SK-N-SH (cell line): Measurements from ENCODE around the gene TRAPPC12. TPM values are rescaled to one million over a fixed set of nuclear protein-coding genes. Genes with fewer than 3 reads are reported as not detected.

ENCODE experiments used
- CTCF ChIA-PET: fragments of 300-600, 350-600 bp; formaldehyde crosslinking; extraction: SDS; loops from one replicate; lab custom pipeline; 2021; lab: Yijun Ruan, JAX
- POLR2A ChIA-PET: fragments of 350-600 bp; sonication (Branson Sonifier 250); formaldehyde crosslinking; extraction: SDS; loops from one replicate; lab custom pipeline; 2020; ENCODE audit warnings: antibody characterized with exemption, inconsistent platforms; lab: Yijun Ruan, JAX
- DNase-seq: peaks from one replicate; pipeline ENCODE4 v3.0.0; 2012
- H2AFZ ChIP-seq: fragments of 200-600 bp; sonication (generic); 2 replicates; pipeline ENCODE4 v1.8.1; 2016; ENCODE audit warnings: antibody characterized with exemption, mild to moderate bottlenecking, low read depth
- H3F3A ChIP-seq: fragments of 200-600 bp; sonication (generic); replicated peaks from 2 replicates; pipeline ENCODE3; 2016; ENCODE audit warnings: antibody characterized with exemption, mild to moderate bottlenecking; ENCODE audit not compliant: insufficient read depth
- H3K27ac ChIP-seq, 2 experiments: fragments of 200-500 bp in 1 of 2; fragments of 200-600 bp in 1 of 2; sonication (Bioruptor generic) in 1 of 2; sonication (generic), shearing (Covaris generic) in 1 of 2; 2 replicates each; pipeline versions ENCODE4 v1.5.1 to v1.6.1; 2014 to 2016; ENCODE audit warnings: low read depth in 2 of 2, inconsistent platforms in 1 of 2, low read length in 1 of 2, mild to moderate bottlenecking in 1 of 2, mixed read lengths in 1 of 2
- H3K27me3 ChIP-seq: fragments of 200-600 bp; sonication (generic), shearing (Covaris generic); 2 replicates; pipeline ENCODE4 v1.6.1; 2016; ENCODE audit warnings: mixed run types; ENCODE audit not compliant: insufficient read depth
- H3K36me3 ChIP-seq, 2 experiments: fragments of 200-500 bp in 1 of 2; fragments of 200-600 bp in 1 of 2; sonication (Bioruptor generic) in 1 of 2; sonication (generic) in 1 of 2; replicated peaks in 1 of 2; 2 replicates each; pipeline versions ENCODE3 to v1.5.1; 2014 to 2016; ENCODE audit warnings: low read length in 1 of 2, mild to moderate bottlenecking in 1 of 2; ENCODE audit not compliant: insufficient read depth in 2 of 2, control insufficient read depth in 1 of 2
- H3K4me1 ChIP-seq, 2 experiments: fragments of 200-500 bp in 1 of 2; fragments of 200-600 bp in 1 of 2; sonication (Bioruptor generic) in 1 of 2; sonication (generic), shearing (Covaris generic) in 1 of 2; 2 replicates each; pipeline versions ENCODE4 v1.5.1 to v1.6.1; 2014 to 2016; ENCODE audit warnings: low read depth in 1 of 2, low read length in 1 of 2, mixed run types in 1 of 2; ENCODE audit not compliant: insufficient read depth in 2 of 2, control insufficient read depth in 1 of 2
- H3K4me2 ChIP-seq: fragments of 200-600 bp; sonication (generic), shearing (Covaris generic); 2 replicates; pipeline ENCODE4 v1.6.1; 2017; ENCODE audit warnings: mixed run types
- H3K4me3 ChIP-seq, 2 experiments: fragments of 200-500 bp in 1 of 2; fragments of 200-600 bp in 1 of 2; sonication (Bioruptor generic) in 1 of 2; sonication (generic), shearing (Covaris generic) in 1 of 2; 2 replicates each; pipeline versions ENCODE4 v1.5.1 to v1.8.1; 2014 to 2016; ENCODE audit warnings: low read depth in 2 of 2, inconsistent platforms in 1 of 2, low read length in 1 of 2, mild to moderate bottlenecking in 1 of 2, mixed read lengths in 1 of 2, moderate library complexity in 1 of 2
- H3K79me2 ChIP-seq: fragments of 200-600 bp; sonication (generic); 2 replicates; pipeline ENCODE4 v1.8.1; 2017; ENCODE audit warnings: mild to moderate bottlenecking; ENCODE audit not compliant: insufficient read depth
- H3K9ac ChIP-seq: fragments of 200-600 bp; sonication (generic); 2 replicates; pipeline ENCODE4 v1.6.1; 2017; ENCODE audit warnings: mixed run types
- H3K9me2 ChIP-seq: fragments of 200-600 bp; sonication (generic); 2 replicates; pipeline ENCODE4 v1.6.1; 2017; ENCODE audit warnings: mixed run types
- H3K9me3 ChIP-seq: fragments of 200-600 bp; sonication (generic); 2 replicates; pipeline ENCODE4 v1.6.1; 2017; ENCODE audit warnings: mixed run types, mild to moderate bottlenecking, moderate library complexity
- H4K20me1 ChIP-seq: fragments of 200-600 bp; sonication (generic); 2 replicates; pipeline ENCODE4 v1.6.1; 2017; ENCODE audit warnings: mild to moderate bottlenecking, mixed run types; ENCODE audit not compliant: insufficient read depth
- CHD2 ChIP-seq: fragments of 150-350 bp; IDR thresholded peaks from 2 replicates; pipeline ENCODE4 v1.6.1; 2018; ENCODE audit warnings: low read length; ENCODE audit not compliant: partially characterized antibody
- CTCF ChIP-seq: fragments of 200-600 bp; sonication (generic); IDR thresholded peaks from 2 replicates; pipeline ENCODE4 v1.6.1; 2017; ENCODE audit warnings: antibody characterized with exemption, mild to moderate bottlenecking, moderate library complexity
- ELF1 ChIP-seq: IDR thresholded peaks from 2 replicates; pipeline ENCODE4 v1.4.0; 2012
- FOXJ3 ChIP-seq: sonication (generic); formaldehyde crosslinking; IDR thresholded peaks from 2 replicates; pipeline ENCODE4 v1.5.1; 2020; ENCODE audit warnings: mild to moderate bottlenecking, missing genetic modification reagents
- MXI1 ChIP-seq: IDR thresholded peaks from 2 replicates; pipeline ENCODE4 v1.6.1; 2012; ENCODE audit warnings: mild to moderate bottlenecking, low read depth, low read length, improper control_type of control experiment
- NFIC ChIP-seq: IDR thresholded peaks from 2 replicates; pipeline ENCODE4 v1.4.0; 2012; ENCODE audit warnings: borderline replicate concordance
- RCOR1 ChIP-seq: fragments of 150-350 bp; IDR thresholded peaks from 2 replicates; pipeline ENCODE4 v1.6.1; 2017; ENCODE audit warnings: antibody characterized with exemption, low read length
- RXRA ChIP-seq: IDR thresholded peaks from 2 replicates; pipeline ENCODE4 v1.4.0; 2012; ENCODE audit warnings: low read depth, mild to moderate bottlenecking, borderline replicate concordance
- SMC3 ChIP-seq: IDR thresholded peaks from 2 replicates; pipeline ENCODE4 v1.6.1; 2012; ENCODE audit warnings: low read depth, low read length, improper control_type of control experiment
- TCF12 ChIP-seq: IDR thresholded peaks from 2 replicates; pipeline ENCODE4 v1.4.0; 2012
- TEAD4 ChIP-seq: IDR thresholded peaks from 2 replicates; pipeline ENCODE4 v1.4.0; 2012; ENCODE audit warnings: mild to moderate bottlenecking, borderline replicate concordance; ENCODE audit not compliant: insufficient read depth
- USF1 ChIP-seq: IDR thresholded peaks from 2 replicates; pipeline ENCODE4 v1.4.0; 2012; ENCODE audit warnings: low read depth, borderline replicate concordance
- WGBS: methylation state at CpG from one replicate; pipeline ENCODE4 v1.1.6; 2017; ENCODE audit warnings: low lambda C conversion rate; 5-methylcytosine and 5-hydroxymethylcytosine counted together
- polyA plus RNA-seq, 3 experiments: library from polyadenylated mRNA; depleted of rRNA; stranded (reverse); fragments of >200 nt; gene quantifications; 2 replicates each; pipeline ENCODE4 v1.2.3, GENCODE V29; 2012
- TF ChIP-seq, protein P1 (sequence below): IDR thresholded peaks from 2 replicates; pipeline ENCODE4 v1.6.1; 2012; ENCODE audit warnings: mild to moderate bottlenecking, low read depth, low read length, moderate library complexity
- TF ChIP-seq, protein P2 (sequence below): IDR thresholded peaks from 2 replicates; pipeline ENCODE4 v1.4.0; 2012; ENCODE audit warnings: low read depth

The TRAPPC12 gene
- polyA plus RNA-seq, 1 of the 3 experiments (the other 2 are of a cell fraction), result 83.3 TPM

GRCh38 chr2:3464401-3465005 is 85.0 kb downstream of the TRAPPC12 start:
- no peaks in the 10 kb centered on the region for H3K27me3 ChIP-seq
- H2AFZ ChIP-seq, result no peak overlapping the region
- no peak overlapping the region for H3K4me3 ChIP-seq
- H3K4me1 ChIP-seq, result peaks cover 5 to 17% of the 10 kb centered on the region in 2 experiments; a peak in 3 of 4 replicates
- H3K4me2 ChIP-seq, result no peak overlapping the region
- H3K27ac ChIP-seq, result peak overlapping the region in 1 of 2 experiments; percentile 77; a peak in 2 of 4 replicates
- H3F3A ChIP-seq, result peaks cover 7% of the 10 kb centered on the region
- CTCF ChIA-PET, result interaction anchor here (1.0 to 9.4 kb wide), 5 partner anchors 12 to 1609 kb away, joined by 3 to 132 read pairs (median 27); no protein-coding TSS in a partner anchor
- no peaks in the 10 kb centered on the region for H3K9me2 ChIP-seq
- no peak for DNase-seq
- no peaks in the 10 kb centered on the region for H3K79me2 ChIP-seq
- peaks cover 15 to 59% of the 10 kb centered on the region in 2 experiments for H3K36me3 ChIP-seq
- TF ChIP-seq TCF12 (no peak), CHD2 (no peak), USF1 (no peak), MXI1 (no peak), CTCF (no peak), FOXJ3 (CRISPR knock-in tag) (no peak), RXRA (no peak), SMC3 (no peak), RCOR1 (no peak), ELF1 (no peak), TEAD4 (no peak), NFIC (no peak)
- TF ChIP-seq, protein P1, sequence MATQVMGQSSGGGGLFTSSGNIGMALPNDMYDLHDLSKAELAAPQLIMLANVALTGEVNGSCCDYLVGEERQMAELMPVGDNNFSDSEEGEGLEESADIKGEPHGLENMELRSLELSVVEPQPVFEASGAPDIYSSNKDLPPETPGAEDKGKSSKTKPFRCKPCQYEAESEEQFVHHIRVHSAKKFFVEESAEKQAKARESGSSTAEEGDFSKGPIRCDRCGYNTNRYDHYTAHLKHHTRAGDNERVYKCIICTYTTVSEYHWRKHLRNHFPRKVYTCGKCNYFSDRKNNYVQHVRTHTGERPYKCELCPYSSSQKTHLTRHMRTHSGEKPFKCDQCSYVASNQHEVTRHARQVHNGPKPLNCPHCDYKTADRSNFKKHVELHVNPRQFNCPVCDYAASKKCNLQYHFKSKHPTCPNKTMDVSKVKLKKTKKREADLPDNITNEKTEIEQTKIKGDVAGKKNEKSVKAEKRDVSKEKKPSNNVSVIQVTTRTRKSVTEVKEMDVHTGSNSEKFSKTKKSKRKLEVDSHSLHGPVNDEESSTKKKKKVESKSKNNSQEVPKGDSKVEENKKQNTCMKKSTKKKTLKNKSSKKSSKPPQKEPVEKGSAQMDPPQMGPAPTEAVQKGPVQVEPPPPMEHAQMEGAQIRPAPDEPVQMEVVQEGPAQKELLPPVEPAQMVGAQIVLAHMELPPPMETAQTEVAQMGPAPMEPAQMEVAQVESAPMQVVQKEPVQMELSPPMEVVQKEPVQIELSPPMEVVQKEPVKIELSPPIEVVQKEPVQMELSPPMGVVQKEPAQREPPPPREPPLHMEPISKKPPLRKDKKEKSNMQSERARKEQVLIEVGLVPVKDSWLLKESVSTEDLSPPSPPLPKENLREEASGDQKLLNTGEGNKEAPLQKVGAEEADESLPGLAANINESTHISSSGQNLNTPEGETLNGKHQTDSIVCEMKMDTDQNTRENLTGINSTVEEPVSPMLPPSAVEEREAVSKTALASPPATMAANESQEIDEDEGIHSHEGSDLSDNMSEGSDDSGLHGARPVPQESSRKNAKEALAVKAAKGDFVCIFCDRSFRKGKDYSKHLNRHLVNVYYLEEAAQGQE, result no peak
- TF ChIP-seq, protein P2, sequence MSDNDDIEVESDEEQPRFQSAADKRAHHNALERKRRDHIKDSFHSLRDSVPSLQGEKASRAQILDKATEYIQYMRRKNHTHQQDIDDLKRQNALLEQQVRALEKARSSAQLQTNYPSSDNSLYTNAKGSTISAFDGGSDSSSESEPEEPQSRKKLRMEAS, result no peak
- H3K9ac ChIP-seq, result no peak overlapping the region
- H4K20me1 ChIP-seq, result no peaks in the 10 kb centered on the region
- no peaks in the 10 kb centered on the region for H3K9me3 ChIP-seq
- 96% methylated on average over 21 of the region's 21 CpGs for WGBS
- POLR2A ChIA-PET, result no interaction called here
